OCI-LY1 (cell line): ENCODE data around the gene P3H3.

Experiments
- H2AFZ ChIP-seq: fragments of 200-600 bp; sonication (generic), shearing (Covaris generic); 2 replicates; pipeline ENCODE4 v1.6.0; 2014; ENCODE audit warnings: antibody characterized with exemption, mild to moderate bottlenecking, low read length
- H3F3A ChIP-seq: fragments of 200-600 bp; sonication (generic), shearing (Covaris generic); 2 replicates; pipeline ENCODE4 v1.6.0; 2014; ENCODE audit warnings: mild to moderate bottlenecking, antibody characterized with exemption, low read length, moderate library complexity; ENCODE audit not compliant: insufficient read depth
- H3K27ac ChIP-seq: fragments of 200-600 bp; sonication (generic); 2 replicates; pipeline ENCODE4 v1.5.1; 2014; ENCODE audit warnings: low read length, mixed run types, mild to moderate bottlenecking, low read depth; ENCODE audit not compliant: poor library complexity, severe bottlenecking
- H3K27me3 ChIP-seq: fragments of 200-600 bp; sonication (generic); 2 replicates; pipeline ENCODE4 v1.6.0; 2014; ENCODE audit warnings: antibody characterized with exemption, mild to moderate bottlenecking, low read length, moderate library complexity; ENCODE audit not compliant: insufficient read depth
- H3K36me3 ChIP-seq: fragments of 200-600 bp; sonication (generic); 2 replicates; pipeline ENCODE4 v1.6.1; 2014; ENCODE audit warnings: mild to moderate bottlenecking, antibody characterized with exemption, low read length, moderate library complexity, mixed read lengths; ENCODE audit not compliant: insufficient read depth
- H3K4me1 ChIP-seq: fragments of 200-600 bp; sonication (generic); 2 replicates; pipeline ENCODE4 v1.5.1; 2014; ENCODE audit warnings: mild to moderate bottlenecking, low read length, moderate library complexity; ENCODE audit not compliant: insufficient read depth, severe bottlenecking
- H3K4me2 ChIP-seq: fragments of 200-600 bp; sonication (generic), shearing (Covaris generic); 2 replicates; pipeline ENCODE4 v1.6.1; 2014; ENCODE audit warnings: low read length
- H3K4me3 ChIP-seq: fragments of 200-600 bp; sonication (generic); 2 replicates; pipeline ENCODE4 v1.5.1; 2014; ENCODE audit warnings: low read length, low read depth, mild to moderate bottlenecking, mixed read lengths; ENCODE audit not compliant: poor library complexity, severe bottlenecking
- H3K79me2 ChIP-seq: fragments of 200-600 bp; shearing (Covaris generic); 2 replicates; pipeline ENCODE4 v1.6.1; 2016; ENCODE audit warnings: mixed run types, low read length, mixed read lengths; ENCODE audit not compliant: insufficient read depth
- H3K9ac ChIP-seq: fragments of 200-600 bp; sonication (generic), shearing (Covaris generic); 2 replicates; pipeline ENCODE4 v1.6.1; 2014; ENCODE audit warnings: mild to moderate bottlenecking, low read length, mixed read lengths
- H3K9me2 ChIP-seq: fragments of 200-600 bp; sonication (generic), shearing (Covaris generic); 2 replicates; pipeline ENCODE4 v1.6.1; 2014; ENCODE audit warnings: low read depth, mild to moderate bottlenecking, low read length, mixed read lengths
- H3K9me3 ChIP-seq: fragments of 200-600 bp; shearing (Covaris generic); 2 replicates; pipeline ENCODE4 v1.6.1; 2014; ENCODE audit warnings: low read length, mixed read lengths
- H4K20me1 ChIP-seq: fragments of 200-600 bp; sonication (generic), shearing (Covaris generic); 2 replicates; pipeline ENCODE4 v1.6.0; 2016; ENCODE audit warnings: mild to moderate bottlenecking, low read length; ENCODE audit not compliant: insufficient read depth
- CTCF ChIP-seq: fragments of 200-600 bp; sonication (generic), shearing (Covaris generic); IDR thresholded peaks from 2 replicates; pipeline ENCODE4 v1.5.1; 2017; ENCODE audit warnings: mild to moderate bottlenecking, antibody characterized with exemption, low read length, moderate library complexity, mixed read lengths
- EZH2 ChIP-seq: fragments of 200-600 bp; sonication (generic), shearing (Covaris generic); IDR thresholded peaks from 2 replicates; pipeline ENCODE4 v1.8.0; 2017; ENCODE audit warnings: borderline replicate concordance, mixed run types, mild to moderate bottlenecking, antibody characterized with exemption, low read length, moderate library complexity, mixed read lengths

Gene P3H3

GRCh38 chr12:6851921-6852650 is 23.9 kb downstream of the P3H3 start, which contains the start of gene USP5:
USP5 (plus strand) TSS chr12:6852150; CDS start chr12:6852180, 30 bp downstream.
- no peaks in the 10 kb centered on the region for H3K9me2 ChIP-seq
- no peaks in the 10 kb centered on the region for H3K27me3 ChIP-seq
- H2AFZ ChIP-seq = no peak within 1 kb of the TSS
- H4K20me1 ChIP-seq = no peaks in the 10 kb centered on the region
- H3K9me3 ChIP-seq = no peaks in the 10 kb centered on the region
- peaks cover 51% of the 10 kb centered on the region for H3K36me3 ChIP-seq
- H3K9ac ChIP-seq = peak within 1 kb of the TSS; percentile 93
- TF ChIP-seq EZH2 (no peak), CTCF (no peak)
- H3F3A ChIP-seq = no peaks in the 10 kb centered on the region
- peak within 1 kb of the TSS; percentile 83 for H3K27ac ChIP-seq
- peaks cover 20% of the 10 kb centered on the region for H3K79me2 ChIP-seq
- peak within 1 kb of the TSS; percentile 94 for H3K4me2 ChIP-seq
- H3K4me3 ChIP-seq = peak within 1 kb of the TSS; percentile 80
- H3K4me1 ChIP-seq = peaks cover 36% of the 10 kb centered on the region

DNA sequence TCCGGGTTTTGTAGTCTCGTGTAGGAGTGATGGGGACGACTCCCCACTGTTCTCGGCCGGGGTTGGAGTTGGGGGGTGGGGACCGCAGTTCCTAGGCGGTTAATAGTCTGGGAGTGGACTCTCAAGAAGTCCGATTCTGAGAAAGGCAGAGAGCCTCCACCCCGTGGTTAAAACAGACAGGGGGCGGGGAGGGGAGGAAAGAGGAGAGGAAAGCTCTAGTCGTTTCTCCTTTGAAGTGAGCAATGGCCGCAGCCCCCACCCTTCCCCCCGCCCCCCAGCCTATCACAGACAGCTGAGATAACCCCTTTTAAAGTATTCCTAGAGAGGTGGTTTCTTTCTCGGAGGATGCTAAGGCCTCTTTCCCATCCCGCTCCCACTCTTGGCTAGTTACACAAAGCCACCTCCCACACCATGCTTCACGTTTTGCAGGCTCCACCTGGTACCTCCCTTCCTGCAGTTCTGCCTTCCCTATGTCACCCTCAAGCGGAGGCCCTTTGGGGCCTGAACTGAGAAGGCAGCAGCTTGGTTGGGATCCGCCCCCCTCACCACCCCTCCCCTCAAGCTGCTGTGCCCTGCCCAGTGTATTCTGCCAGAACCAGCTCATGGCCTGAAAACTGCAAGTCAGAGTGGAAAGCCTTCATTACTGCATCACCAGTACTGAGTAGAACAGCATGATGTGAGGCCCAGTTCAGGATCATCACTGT is 24.6 kb downstream of the P3H3 start:
- peak overlapping the region; percentile 94 for H3K4me2 ChIP-seq
- H3K27me3 ChIP-seq = no peaks in the 10 kb centered on the region
- H3K27ac ChIP-seq = peak overlapping the region; percentile 64
- TF ChIP-seq CTCF = no peak
- TF ChIP-seq EZH2 = no peak
- peaks cover 20% of the 10 kb centered on the region for H3K79me2 ChIP-seq
- peaks cover 36% of the 10 kb centered on the region for H3K4me1 ChIP-seq
- no peaks in the 10 kb centered on the region for H3F3A ChIP-seq
- H3K9me2 ChIP-seq = no peaks in the 10 kb centered on the region
- no peak overlapping the region for H2AFZ ChIP-seq
- no peaks in the 10 kb centered on the region for H3K9me3 ChIP-seq
- H3K36me3 ChIP-seq = peaks cover 51% of the 10 kb centered on the region
- H4K20me1 ChIP-seq = no peaks in the 10 kb centered on the region
- peak overlapping the region; percentile 65 for H3K9ac ChIP-seq
- peak overlapping the region; percentile 80 for H3K4me3 ChIP-seq

DNA sequence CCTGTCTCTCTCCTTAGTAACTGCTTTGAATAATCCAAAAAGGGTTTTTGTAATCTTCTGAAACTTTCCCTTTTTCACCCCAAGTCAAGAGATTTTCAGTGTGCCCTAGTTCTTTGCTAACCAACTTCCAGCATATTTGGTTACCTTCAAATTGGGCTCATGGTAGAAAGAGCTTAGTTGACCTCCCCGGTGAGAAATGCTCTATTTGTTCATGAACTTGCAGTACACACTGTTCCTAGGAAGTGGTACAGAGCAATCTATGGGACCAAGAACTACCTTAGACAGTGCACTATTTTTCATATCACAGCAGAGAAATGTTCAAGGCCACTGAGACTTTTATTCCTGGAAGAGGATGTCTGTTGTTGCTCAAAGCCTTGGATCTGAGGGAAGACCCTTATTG is 25.4 kb downstream of the P3H3 start:
- TF ChIP-seq CTCF (no peak), EZH2 (no peak)
- Histone ChIP-seq H3F3A (no peaks in the 10 kb centered on the region), H3K4me2 (peak overlapping the region; percentile 94), H3K9me2 (no peaks in the 10 kb centered on the region), H3K79me2 (peaks cover 20% of the 10 kb centered on the region), H3K27me3 (no peaks in the 10 kb centered on the region), H3K4me1 (peaks cover 36% of the 10 kb centered on the region), H3K4me3 (peak overlapping the region; percentile 80), H3K9me3 (no peaks in the 10 kb centered on the region), H3K9ac (peak overlapping the region; percentile 65), H2AFZ (no peak overlapping the region), H4K20me1 (no peaks in the 10 kb centered on the region), H3K36me3 (peaks cover 51% of the 10 kb centered on the region), H3K27ac (peak overlapping the region; percentile 64)
